HepG2 (cell line): ENCODE results near the gene SDR39U1. TPM values are rescaled to one million over a fixed set of nuclear protein-coding genes. Genes with fewer than 3 reads are reported as not detected.

Experiments
- ARNT2 ChIP-seq: sonication (generic); formaldehyde crosslinking; IDR thresholded peaks from 2 replicates; pipeline ENCODE4 v1.8.0; 2022; ENCODE audit warnings: mild to moderate bottlenecking, low read depth, missing genetic modification reagents, moderate library complexity
- ELF1 ChIP-seq: sonication (generic); formaldehyde crosslinking; IDR thresholded peaks from 2 replicates; pipeline ENCODE4 v1.4.0; 2020; ENCODE audit warnings: missing genetic modification reagents
- GATAD2A ChIP-seq: IDR thresholded peaks from 2 replicates; pipeline ENCODE4 v1.6.1; 2016
- HDAC1 ChIP-seq: sonication (generic); formaldehyde crosslinking; IDR thresholded peaks from 2 replicates; pipeline ENCODE4 v1.5.1; 2020; ENCODE audit warnings: mild to moderate bottlenecking, missing genetic modification reagents
- HDAC6 ChIP-seq: fragments of 200-600 bp; sonication (generic); IDR thresholded peaks from 2 replicates; pipeline ENCODE4 v1.7.0; 2017; ENCODE audit warnings: mild to moderate bottlenecking, antibody characterized with exemption, low read length, low read depth
- HNF4A ChIP-seq: sonication (generic); formaldehyde crosslinking; IDR thresholded peaks from 2 replicates; pipeline ENCODE4 v1.4.0; 2020; ENCODE audit warnings: missing genetic modification reagents
- MED1 ChIP-seq: sonication (generic); formaldehyde crosslinking; IDR thresholded peaks from 2 replicates; pipeline ENCODE4 v1.4.0; 2020; ENCODE audit warnings: missing genetic modification reagents
- MTA3 ChIP-seq: sonication (generic); formaldehyde crosslinking; IDR thresholded peaks from 2 replicates; pipeline ENCODE4 v1.4.0; 2020; ENCODE audit warnings: missing genetic modification reagents
- MXD4 ChIP-seq: IDR thresholded peaks from 2 replicates; pipeline ENCODE4 v1.6.1; 2016; ENCODE audit warnings: mild to moderate bottlenecking, missing biosample characterization, missing genetic modification reagents
- PHF20 ChIP-seq: sonication (generic); formaldehyde crosslinking; IDR thresholded peaks from 2 replicates; pipeline ENCODE4 v1.5.0; 2020; ENCODE audit warnings: mild to moderate bottlenecking, missing genetic modification reagents
- SP2 ChIP-seq: sonication (generic); formaldehyde crosslinking; IDR thresholded peaks from 2 replicates; pipeline ENCODE4 v1.5.1; 2020; ENCODE audit warnings: mild to moderate bottlenecking, missing genetic modification reagents
- STAT5B ChIP-seq: sonication (generic); formaldehyde crosslinking; IDR thresholded peaks from 2 replicates; pipeline ENCODE4 v1.4.0; 2020; ENCODE audit warnings: missing genetic modification reagents
- TGIF2 ChIP-seq: IDR thresholded peaks from 2 replicates; pipeline ENCODE4 v1.6.1; 2016; ENCODE audit warnings: control low read depth, missing compliant biosample characterization
- XRCC5 ChIP-seq: fragments of 200-400 bp; formaldehyde crosslinking; optimal IDR thresholded peaks from 2 replicates; pipeline ENCODE3; 2017; ENCODE audit warnings: mild to moderate bottlenecking, low read length
- ZNF326 ChIP-seq: sonication (generic); formaldehyde crosslinking; IDR thresholded peaks from 2 replicates; pipeline ENCODE4 v1.4.0; 2020; ENCODE audit warnings: missing genetic modification reagents, borderline replicate concordance
- ZNF350 ChIP-seq: sonication (generic); formaldehyde crosslinking; IDR thresholded peaks from 2 replicates; pipeline ENCODE4 v1.4.0; 2020; ENCODE audit warnings: mild to moderate bottlenecking, low read depth, missing genetic modification reagents, borderline replicate concordance
- ZNF510 ChIP-seq: sonication (generic); formaldehyde crosslinking; IDR thresholded peaks from 2 replicates; pipeline ENCODE4 v1.4.0; 2020; ENCODE audit warnings: low read depth, mild to moderate bottlenecking, missing genetic modification reagents
- ZNF616 ChIP-seq: sonication (generic); formaldehyde crosslinking; IDR thresholded peaks from 2 replicates; pipeline ENCODE4 v1.5.0; 2020; ENCODE audit warnings: low read depth, mild to moderate bottlenecking, missing genetic modification reagents
- ZNF678 ChIP-seq: sonication (generic); formaldehyde crosslinking; IDR thresholded peaks from 2 replicates; pipeline ENCODE4 v1.4.0; 2020; ENCODE audit warnings: mild to moderate bottlenecking, missing genetic modification reagents
- ZNF891 ChIP-seq: sonication (generic); formaldehyde crosslinking; IDR thresholded peaks from 2 replicates; pipeline ENCODE4 v1.5.0; 2020; ENCODE audit warnings: mild to moderate bottlenecking, missing genetic modification reagents
- polyA plus RNA-seq, 8 experiments: library from polyadenylated mRNA; depleted of rRNA in 3 of 8; stranded (reverse) in 7 of 8; unstranded in 1 of 8; fragments of >200 nt; fragmentation: Illumina TruSeq in 4 of 8; extraction: Trizol in 4 of 8; gene quantifications; 2 replicates each; pipeline versions ENCODE4 v1.2.1 to v1.2.3, GENCODE V29; 2011 to 2016; ENCODE audit warnings: low read depth in 4 of 8, missing spikeins in 1 of 8, mixed read lengths in 1 of 8; ENCODE audit not compliant: insufficient read depth in 1 of 8
- total RNA-seq, 5 experiments: library from RNA; depleted of rRNA; stranded (reverse); fragments of >200 nt; fragmentation: Illumina TruSeq; extraction: Trizol; gene quantifications; 2 replicates each; pipeline ENCODE4 v1.2.3, GENCODE V29; 2016; ENCODE audit warnings: low read depth in 1 of 5
- TF ChIP-seq, protein P1 (sequence below): sonication (generic); formaldehyde crosslinking; IDR thresholded peaks from 2 replicates; pipeline ENCODE4 v1.8.0; 2022; ENCODE audit warnings: mild to moderate bottlenecking, missing genetic modification reagents, borderline replicate concordance
- TF ChIP-seq, protein P2 (sequence below), 2 experiments: sonication (generic) in 1 of 2; formaldehyde crosslinking in 1 of 2; IDR thresholded peaks; 2 replicates each; pipeline versions ENCODE4 v1.5.1 to v1.6.1; 2011 to 2020; ENCODE audit warnings: borderline replicate concordance in 1 of 2, low read depth in 1 of 2, low read length in 1 of 2, mild to moderate bottlenecking in 1 of 2, missing genetic modification reagents in 1 of 2, moderate library complexity in 1 of 2
- TF ChIP-seq, protein P3 (sequence below): sonication (generic); formaldehyde crosslinking; IDR thresholded peaks from 2 replicates; pipeline ENCODE4 v1.4.0; 2020; ENCODE audit warnings: missing genetic modification reagents, borderline replicate concordance

Gene SDR39U1
- total and polyA plus RNA-seq, 2 of the 13 experiments (the other 11 are each of a cell fraction or from before 2014, with no cell fraction given): 34.4 to 129 TPM

DNA sequence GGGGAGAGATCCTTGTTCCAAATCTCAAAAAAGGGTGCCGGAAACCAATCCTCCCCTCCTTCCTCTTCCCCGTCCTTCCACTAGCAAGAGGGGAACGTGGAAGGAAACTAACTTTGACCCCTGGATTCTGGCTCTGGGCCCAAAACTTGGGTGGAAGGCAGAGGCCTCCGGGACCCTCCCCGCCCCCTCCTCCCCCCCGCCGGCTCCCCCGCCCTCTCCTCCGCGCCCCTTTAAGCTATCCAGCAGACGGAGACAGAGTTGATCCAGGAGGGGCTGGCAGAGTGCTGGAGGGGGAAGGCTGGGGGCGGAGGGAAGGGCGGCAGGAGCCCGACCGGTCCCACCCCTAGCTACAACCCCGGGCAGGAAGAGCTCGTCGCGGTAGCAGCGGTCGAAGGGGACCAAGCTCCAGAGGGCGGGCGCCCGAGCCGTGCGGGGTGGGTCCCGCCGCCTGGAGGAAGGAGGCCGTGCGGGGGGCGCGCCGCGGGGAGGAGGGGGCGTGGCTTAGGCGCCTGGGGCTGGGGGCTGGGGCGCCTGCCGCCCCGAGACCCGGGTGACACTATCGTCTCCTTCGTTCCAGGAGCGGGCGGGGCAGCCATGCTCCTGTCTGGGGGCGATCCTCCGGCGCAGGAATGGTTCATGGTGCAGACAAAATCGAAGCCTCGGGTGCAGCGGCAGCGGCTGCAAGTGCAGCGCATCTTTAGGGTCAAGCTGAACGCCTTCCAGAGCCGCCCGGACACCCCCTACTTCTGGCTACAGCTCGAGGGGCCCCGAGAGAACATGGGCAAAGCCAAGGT lies 43.7 kb downstream of the SDR39U1 start, which contains the start of gene NYNRIN (continued):
- peak; percentile 18; the same call in 1 of the 2 replicates for TF ChIP-seq ZNF616 (CRISPR knock-in tag)
- TF ChIP-seq, protein P1, sequence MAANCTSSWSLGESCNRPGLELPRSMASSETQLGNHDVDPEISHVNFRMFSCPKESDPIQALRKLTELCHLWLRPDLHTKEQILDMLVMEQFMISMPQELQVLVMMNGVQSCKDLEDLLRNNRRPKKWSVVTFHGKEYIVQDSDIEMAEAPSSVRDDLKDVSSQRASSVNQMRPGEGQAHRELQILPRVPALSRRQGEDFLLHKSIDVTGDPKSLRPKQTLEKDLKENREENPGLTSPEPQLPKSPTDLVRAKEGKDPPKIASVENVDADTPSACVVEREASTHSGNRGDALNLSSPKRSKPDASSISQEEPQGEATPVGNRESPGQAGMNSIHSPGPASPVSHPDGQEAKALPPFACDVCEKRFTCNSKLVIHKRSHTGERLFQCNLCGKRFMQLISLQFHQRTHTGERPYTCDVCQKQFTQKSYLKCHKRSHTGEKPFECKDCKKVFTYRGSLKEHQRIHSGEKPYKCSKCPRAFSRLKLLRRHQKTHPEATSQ (CRISPR knock-in tag): no peak
- 0 out of 2 replicates have a peak, but pooled peaks have one; percentile 17 for TF ChIP-seq ELF1 (CRISPR knock-in tag)
- 0 out of 2 replicates have a peak, but pooled peaks have one; percentile 50 for TF ChIP-seq ZNF891 (CRISPR knock-in tag)
- TF ChIP-seq STAT5B (CRISPR knock-in tag): no peak
- no peak for TF ChIP-seq HDAC6
- TF ChIP-seq HDAC1 (CRISPR knock-in tag): 0 out of 2 replicates have a peak, but pooled peaks have one; percentile 32
- no peak for TF ChIP-seq ZNF326 (CRISPR knock-in tag)
- TF ChIP-seq XRCC5: no peak
- 0 out of 2 replicates have a peak, but pooled peaks have one; percentile 49 for TF ChIP-seq ZNF510 (CRISPR knock-in tag)
- TF ChIP-seq SP2: peak; percentile 49; the same call in 1 of the 2 replicates
- TF ChIP-seq ARNT2 (CRISPR knock-in tag): no peak
- no peak for TF ChIP-seq MED1 (CRISPR knock-in tag)
- no peak for TF ChIP-seq TGIF2
- TF ChIP-seq, protein P2, sequence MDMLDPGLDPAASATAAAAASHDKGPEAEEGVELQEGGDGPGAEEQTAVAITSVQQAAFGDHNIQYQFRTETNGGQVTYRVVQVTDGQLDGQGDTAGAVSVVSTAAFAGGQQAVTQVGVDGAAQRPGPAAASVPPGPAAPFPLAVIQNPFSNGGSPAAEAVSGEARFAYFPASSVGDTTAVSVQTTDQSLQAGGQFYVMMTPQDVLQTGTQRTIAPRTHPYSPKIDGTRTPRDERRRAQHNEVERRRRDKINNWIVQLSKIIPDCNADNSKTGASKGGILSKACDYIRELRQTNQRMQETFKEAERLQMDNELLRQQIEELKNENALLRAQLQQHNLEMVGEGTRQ (IDR thresholded peaks at IDR 0.05; ENCODE audit: low read depth, low read length): no peak
- TF ChIP-seq, protein P2 (CRISPR knock-in tag; IDR thresholded peaks at IDR 0.05; ENCODE audit: borderline replicate concordance): no peak; the same call in 1 of the 2 replicates
- 0 out of 2 replicates have a peak, but pooled peaks have one; percentile 17 for TF ChIP-seq ZNF678
- no peak for TF ChIP-seq MTA3 (CRISPR knock-in tag)
- no peak for TF ChIP-seq ZNF350
- TF ChIP-seq MXD4 (CRISPR knock-in tag): no peak
- no peak for TF ChIP-seq PHF20 (CRISPR knock-in tag)
- peak; percentile 2; the same call in 1 of the 2 replicates for TF ChIP-seq HNF4A (CRISPR knock-in tag)
- TF ChIP-seq, protein P3, sequence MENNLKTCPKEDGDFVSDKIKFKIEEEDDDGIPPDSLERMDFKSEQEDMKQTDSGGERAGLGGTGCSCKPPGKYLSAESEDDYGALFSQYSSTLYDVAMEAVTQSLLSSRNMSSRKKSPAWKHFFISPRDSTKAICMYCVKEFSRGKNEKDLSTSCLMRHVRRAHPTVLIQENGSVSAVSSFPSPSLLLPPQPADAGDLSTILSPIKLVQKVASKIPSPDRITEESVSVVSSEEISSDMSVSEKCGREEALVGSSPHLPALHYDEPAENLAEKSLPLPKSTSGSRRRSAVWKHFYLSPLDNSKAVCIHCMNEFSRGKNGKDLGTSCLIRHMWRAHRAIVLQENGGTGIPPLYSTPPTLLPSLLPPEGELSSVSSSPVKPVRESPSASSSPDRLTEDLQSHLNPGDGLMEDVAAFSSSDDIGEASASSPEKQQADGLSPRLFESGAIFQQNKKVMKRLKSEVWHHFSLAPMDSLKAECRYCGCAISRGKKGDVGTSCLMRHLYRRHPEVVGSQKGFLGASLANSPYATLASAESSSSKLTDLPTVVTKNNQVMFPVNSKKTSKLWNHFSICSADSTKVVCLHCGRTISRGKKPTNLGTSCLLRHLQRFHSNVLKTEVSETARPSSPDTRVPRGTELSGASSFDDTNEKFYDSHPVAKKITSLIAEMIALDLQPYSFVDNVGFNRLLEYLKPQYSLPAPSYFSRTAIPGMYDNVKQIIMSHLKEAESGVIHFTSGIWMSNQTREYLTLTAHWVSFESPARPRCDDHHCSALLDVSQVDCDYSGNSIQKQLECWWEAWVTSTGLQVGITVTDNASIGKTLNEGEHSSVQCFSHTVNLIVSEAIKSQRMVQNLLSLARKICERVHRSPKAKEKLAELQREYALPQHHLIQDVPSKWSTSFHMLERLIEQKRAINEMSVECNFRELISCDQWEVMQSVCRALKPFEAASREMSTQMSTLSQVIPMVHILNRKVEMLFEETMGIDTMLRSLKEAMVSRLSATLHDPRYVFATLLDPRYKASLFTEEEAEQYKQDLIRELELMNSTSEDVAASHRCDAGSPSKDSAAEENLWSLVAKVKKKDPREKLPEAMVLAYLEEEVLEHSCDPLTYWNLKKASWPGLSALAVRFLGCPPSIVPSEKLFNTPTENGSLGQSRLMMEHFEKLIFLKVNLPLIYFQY (CRISPR knock-in tag): no peak
- TF ChIP-seq GATAD2A (CRISPR knock-in tag): no peak
